Duodenal mucosa (tissue), 2 donors: ENCODE data around the gene TMEM101.
"Not testable (repeated sequence)": the region's sequence is repeated elsewhere in the genome, so short reads cannot be mapped to it uniquely, and the experiment has no call there.

Experiments
- H3K27ac ChIP-seq: one replicate; pipeline ENCODE4 v1.7.0; 2013; ENCODE audit warnings: low read depth, low read length
- H3K27me3 ChIP-seq, 2 donors: one replicate each; pipeline ENCODE4 v1.7.0; 2013; ENCODE audit warnings: low read length in 2 of 2, control low read depth in 1 of 2; ENCODE audit not compliant: insufficient read depth in 2 of 2, control insufficient read depth in 1 of 2
- H3K36me3 ChIP-seq, 2 donors: one replicate each; pipeline ENCODE4 v1.7.0; 2013; ENCODE audit warnings: low read length in 2 of 2, control low read depth in 1 of 2; ENCODE audit not compliant: insufficient read depth in 2 of 2, control insufficient read depth in 1 of 2
- H3K4me1 ChIP-seq, 2 donors: one replicate each; pipeline ENCODE4 v1.7.0; 2013; ENCODE audit warnings: low read length in 2 of 2, control low read depth in 1 of 2; ENCODE audit not compliant: insufficient read depth in 2 of 2, control insufficient read depth in 1 of 2
- H3K4me3 ChIP-seq, 2 donors: one replicate each; pipeline ENCODE4 v1.7.0; 2013; ENCODE audit warnings: low read length in 2 of 2, low read depth in 1 of 2
- H3K9ac ChIP-seq, 2 donors: one replicate each; pipeline ENCODE4 v1.7.0; 2013; ENCODE audit warnings: low read length in 2 of 2, low read depth in 1 of 2
- H3K9me3 ChIP-seq, 2 donors: one replicate each; pipeline ENCODE4 v1.7.0; 2013; ENCODE audit warnings: low read length in 2 of 2, control low read depth in 1 of 2; ENCODE audit not compliant: control insufficient read depth in 1 of 2

TMEM101 gene

GRCh38 chr17:44014437-44015172 is at the start of gene TMEM101:
Gene TMEM101, minus strand, starts transcription at chr17:44014963. Its CDS starts 11 bp downstream, at chr17:44014952.
- Histone ChIP-seq H3K4me3 (peak within 1 kb of the TSS; percentile 87 to 97), H3K27me3 (no peaks in the 10 kb centered on the region), H3K9ac (peak within 1 kb of the TSS; percentile 84 to 98), H3K27ac (no peak within 1 kb of the TSS), H3K4me1 (peaks cover 18 to 25% of the 10 kb centered on the region in 2 donors), H3K9me3 (no peaks in the 10 kb centered on the region), H3K36me3 (peaks cover 4 to 12% of the 10 kb centered on the region in 2 donors)

- no peak overlapping the region for H3K27ac ChIP-seq
- peaks cover 10 to 18% of the 10 kb centered on the region in 2 donors for H3K4me1 ChIP-seq
- peaks cover 8 to 38% of the 10 kb centered on the region in 2 donors for H3K36me3 ChIP-seq
- no peaks in the 10 kb centered on the region for H3K27me3 ChIP-seq
- no peak overlapping the region for H3K9ac ChIP-seq
- no peaks in the 10 kb centered on the region for H3K9me3 ChIP-seq
- H3K4me3 ChIP-seq, result no peak overlapping the region
Measured at GRCh38 chr17:44063704-44064639, 49.2 kb upstream of the TMEM101 start.

GRCh38 chr17:44062871-44063270 is 48.1 kb upstream of the TMEM101 start:
- Histone ChIP-seq H3K4me3 (no peak overlapping the region), H3K36me3 (peaks cover 8 to 46% of the 10 kb centered on the region in 2 donors), H3K9ac (no peak overlapping the region), H3K27me3 (no peaks in the 10 kb centered on the region), H3K9me3 (no peaks in the 10 kb centered on the region), H3K27ac (no peak overlapping the region), H3K4me1 (peaks cover 9 to 16% of the 10 kb centered on the region in 2 donors)

GRCh38 chr17:44061446-44061845 is 46.7 kb upstream of the TMEM101 start:
- H3K27me3 ChIP-seq, result no peaks in the 10 kb centered on the region
- peaks cover 8 to 46% of the 10 kb centered on the region in 2 donors for H3K36me3 ChIP-seq
- H3K4me1 ChIP-seq, result peaks cover 0 to 5% of the 10 kb centered on the region in 2 donors

GRCh38 chr17:44059101-44059892 is 44.5 kb upstream of the TMEM101 start:
- Histone ChIP-seq H3K27ac (no peak overlapping the region), H3K9me3 (no peaks in the 10 kb centered on the region)

More at GRCh38 chr17:44061446-44061845, 46.7 kb upstream of the TMEM101 start:
- Histone ChIP-seq H3K9ac (no peak overlapping the region), H3K4me3 (no peak overlapping the region), H3K27ac (no peak overlapping the region), H3K9me3 (no peaks in the 10 kb centered on the region)

GRCh38 chr17:44053125-44053872 is 38.5 kb upstream of the TMEM101 start:
- no peak overlapping the region for H3K9ac ChIP-seq
- no peaks in the 10 kb centered on the region for H3K4me1 ChIP-seq
- peaks cover 12 to 51% of the 10 kb centered on the region in 2 donors for H3K36me3 ChIP-seq
- H3K27ac ChIP-seq, result no peak overlapping the region
- H3K27me3 ChIP-seq, result no peaks in the 10 kb centered on the region
- no peaks in the 10 kb centered on the region for H3K9me3 ChIP-seq
- H3K4me3 ChIP-seq, result no peak overlapping the region

More at GRCh38 chr17:44059101-44059892, 44.5 kb upstream of the TMEM101 start:
- no peak overlapping the region for H3K9ac ChIP-seq
- H3K4me3 ChIP-seq, result no peak overlapping the region
- no peaks in the 10 kb centered on the region for H3K4me1 ChIP-seq
- H3K27me3 ChIP-seq, result no peaks in the 10 kb centered on the region
- H3K36me3 ChIP-seq, result peaks cover 8 to 49% of the 10 kb centered on the region in 2 donors

- Histone ChIP-seq H3K4me1 (no peaks in the 10 kb centered on the region), H3K36me3 (peaks cover 12 to 60% of the 10 kb centered on the region in 2 donors), H3K9ac (no peak overlapping the region), H3K27ac (no peak overlapping the region), H3K27me3 (no peaks in the 10 kb centered on the region), H3K9me3 (no peaks in the 10 kb centered on the region), H3K4me3 (no peak overlapping the region)
Measured at GRCh38 chr17:44049294-44050060, 34.7 kb upstream of the TMEM101 start.

GRCh38 chr17:44046893-44047292 is 32.1 kb upstream of the TMEM101 start:
- not testable (repeated sequence) for H3K9ac ChIP-seq, H3K9me3 ChIP-seq, H3K27me3 ChIP-seq, H3K27ac ChIP-seq, H3K4me3 ChIP-seq, H3K4me1 ChIP-seq
- H3K36me3 ChIP-seq, result peaks cover 6 to 49% of the 10 kb centered on the region in 2 donors

- no peak overlapping the region for H3K27ac ChIP-seq
- H3K4me1 ChIP-seq, result peaks cover 0 to 6% of the 10 kb centered on the region in 2 donors
- H3K27me3 ChIP-seq, result no peaks in the 10 kb centered on the region
- no peak overlapping the region for H3K4me3 ChIP-seq
- peaks cover 6 to 35% of the 10 kb centered on the region in 2 donors for H3K36me3 ChIP-seq
- no peak overlapping the region for H3K9ac ChIP-seq
- no peaks in the 10 kb centered on the region for H3K9me3 ChIP-seq
Measured at GRCh38 chr17:44045486-44045885, 30.7 kb upstream of the TMEM101 start.
